K562 (cell line): ENCODE results near the gene SLC25A20. TPM values are rescaled to one million over a fixed set of nuclear protein-coding genes. Genes with fewer than 3 reads are reported as not detected.
A peak's percentile ranks its signal among the peaks of the same experiment; 100 is the strongest.

Source experiments
- DDX20 ChIP-seq: fragments of 450-650 bp; IDR thresholded peaks from 2 replicates; pipeline ENCODE4 v1.6.1; 2016; ENCODE audit warnings: missing genetic modification characterization, low read depth, mild to moderate bottlenecking, missing compliant biosample characterization, moderate library complexity
- E2F6 ChIP-seq, 2 experiments: IDR thresholded peaks; 2 replicates each; pipeline ENCODE4 v1.6.1; 2011; ENCODE audit warnings: borderline replicate concordance in 1 of 2, control low read depth in 1 of 2, low read depth in 1 of 2, low read length in 1 of 2, mild to moderate bottlenecking in 1 of 2, mixed read lengths in 1 of 2, moderate library complexity in 1 of 2; ENCODE audit not compliant: insufficient read depth in 1 of 2, insufficient read length in 1 of 2, poor library complexity in 1 of 2, severe bottlenecking in 1 of 2; ENCODE audit errors: extremely low read depth in 1 of 2
- FOXP1 ChIP-seq: sonication (generic); formaldehyde crosslinking; IDR thresholded peaks from 2 replicates; pipeline ENCODE4 v1.8.0; 2022; ENCODE audit warnings: mild to moderate bottlenecking, missing genetic modification reagents
- GTF2E2 ChIP-seq: fragments of 200-800 bp; sonication (Bioruptor generic); IDR thresholded peaks from 2 replicates; pipeline ENCODE4 v1.6.1; 2016; ENCODE audit warnings: missing genetic modification characterization, missing compliant biosample characterization
- JUNB ChIP-seq: fragments of 450-650 bp; formaldehyde crosslinking; conservative IDR thresholded peaks from 2 replicates; pipeline ENCODE4 v1.4.0; 2020; ENCODE audit warnings: mild to moderate bottlenecking
- MAX ChIP-seq: sonication (generic); formaldehyde crosslinking; IDR thresholded peaks from 2 replicates; pipeline ENCODE4 v1.9.0; 2022; ENCODE audit warnings: mild to moderate bottlenecking, missing genetic modification reagents
- NFE2L1 ChIP-seq: fragments of 450-650 bp; IDR thresholded peaks from 2 replicates; pipeline ENCODE4 v1.6.1; 2016; ENCODE audit warnings: missing genetic modification characterization, low read depth, mild to moderate bottlenecking, missing compliant biosample characterization, moderate library complexity, borderline replicate concordance
- NFYB ChIP-seq: IDR thresholded peaks from 2 replicates; pipeline ENCODE4 v1.6.1; 2011; ENCODE audit warnings: mild to moderate bottlenecking, moderate library complexity; ENCODE audit not compliant: insufficient read length; ENCODE audit errors: extremely low read depth
- RREB1 ChIP-seq: fragments of 250-450 bp; sonication (Bioruptor Pico); IDR thresholded peaks from 2 replicates; pipeline ENCODE4 v1.4.0; 2020
- YY1 ChIP-seq, 3 experiments: IDR thresholded peaks; 2 replicates each; pipeline ENCODE4 v1.6.1; 2011; ENCODE audit warnings: low read length in 2 of 3, mild to moderate bottlenecking in 2 of 3, moderate library complexity in 2 of 3, borderline replicate concordance in 1 of 3, control low read depth in 1 of 3, low read depth in 1 of 3; ENCODE audit not compliant: insufficient read depth in 3 of 3, insufficient replicate concordance in 2 of 3, control insufficient read depth in 1 of 3, insufficient read length in 1 of 3; ENCODE audit errors: extremely low read depth in 1 of 3
- polyA plus RNA-seq, 8 experiments: library from polyadenylated mRNA; depleted of rRNA in 4 of 8; stranded (reverse) in 5 of 8; unstranded in 3 of 8; fragments of >200 nt; fragmentation: Nextera tagmentation in 2 of 8; fragmentation: Illumina TruSeq in 1 of 8; extraction: Ambion mirVana in 2 of 8; extraction: Trizol in 1 of 8; gene quantifications; 2 replicates each; pipeline versions ENCODE4 v1.2.1 to v1.2.3, GENCODE V29; 2011 to 2014; ENCODE audit warnings: inconsistent platforms in 1 of 8, missing spikeins in 1 of 8
- total RNA-seq, 7 experiments: library from RNA; depleted of rRNA in 6 of 7; stranded (reverse); fragments of >200 nt in 6 of 7; fragmentation: Illumina TruSeq in 2 of 7; extraction: Trizol in 2 of 7; gene quantifications; 2 replicates each; pipeline versions ENCODE4 v1.2.1 to v1.2.3, GENCODE V29; 2011 to 2021; ENCODE audit warnings: low replicate concordance in 1 of 7

Gene SLC25A20
- total and polyA plus RNA-seq, 9 of the 15 experiments (the other 6 are each of a cell fraction or from before 2014, with no cell fraction given): 14.3 to 48.1 (median 21.6) TPM

DNA sequence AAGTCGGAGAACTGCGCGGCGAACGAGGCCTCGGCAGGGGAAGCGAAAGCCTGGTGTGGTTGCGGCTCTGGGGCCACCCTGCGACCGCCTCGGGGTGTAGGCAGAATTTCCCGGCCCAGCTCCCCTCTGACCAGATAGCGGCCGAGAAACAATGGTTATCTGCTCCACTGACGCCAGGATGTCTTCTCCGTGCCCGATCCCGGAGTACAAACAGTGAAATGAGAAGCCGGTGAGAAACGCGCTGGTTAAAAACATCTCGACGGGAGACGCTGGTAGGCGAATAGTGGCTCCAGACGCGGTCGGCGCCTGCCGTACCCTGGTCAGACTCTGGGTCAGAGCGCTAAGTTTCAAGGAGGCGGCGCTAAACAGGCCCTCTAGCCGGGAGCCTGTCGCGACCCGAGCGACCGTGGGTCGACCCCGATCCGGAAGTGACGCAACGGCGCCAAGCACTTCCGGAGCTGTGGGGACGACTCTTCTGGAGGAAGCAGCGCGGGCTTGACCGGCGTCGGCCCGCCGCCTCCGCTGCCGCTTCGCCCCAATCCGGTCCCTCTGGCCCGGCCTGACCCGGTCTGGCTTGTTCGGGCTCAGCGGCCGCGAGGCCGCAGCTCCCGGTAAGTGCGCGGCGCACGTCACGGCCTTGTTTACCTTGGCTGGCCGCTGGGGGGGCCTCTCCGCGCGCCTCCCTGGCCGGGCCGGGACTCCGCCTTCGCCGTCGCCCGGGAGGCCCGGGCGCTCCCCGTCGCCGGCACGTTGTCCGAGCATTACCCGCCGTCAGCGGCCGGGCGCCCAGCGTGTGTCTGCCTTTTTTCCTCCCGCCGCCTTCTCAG, 19.9 kb upstream of the SLC25A20 start, which contains the start of gene ARIH2 (continued):
- TF ChIP-seq E2F6 (IDR thresholded peaks at IDR 0.05; ENCODE audit: borderline replicate concordance in 1 of 2, extremely low read depth in 1 of 2, insufficient read depth in 1 of 2, insufficient read length in 1 of 2, low read depth in 1 of 2, low read length in 1 of 2, poor library complexity in 1 of 2, severe bottlenecking in 1 of 2) (peak; percentile 51 to 70), JUNB (no peak), DDX20 (no peak), GTF2E2 (tag) (peak; percentile 31; the same call in 1 of the 2 replicates), MAX (CRISPR knock-in tag) (no peak; the same call in 1 of the 2 replicates), NFYB (no peak), NFE2L1 (tag) (no peak), FOXP1 (CRISPR knock-in tag) (no peak; the same call in 1 of the 2 replicates), RREB1 (CRISPR knock-in tag) (no peak), YY1 (IDR thresholded peaks at IDR 0.05; ENCODE audit: borderline replicate concordance in 1 of 3, control insufficient read depth in 1 of 3, extremely low read depth in 1 of 3, insufficient read depth in 3 of 3, insufficient read length in 1 of 3, insufficient replicate concordance in 2 of 3, low read depth in 1 of 3, low read length in 2 of 3) (peak in 2 of 3 experiments; percentile 37 to 42)
